ENCODE measurements around the gene ZNF467.

The ZNF467 gene

GRCh38 chr7:149724661-149725425 is 48.5 kb downstream of the ZNF467 start:
- DNase-seq, result no peak

GRCh38 chr7:149723795-149724495 is 49.4 kb downstream of the ZNF467 start:
- DNase-seq, result no peak

GRCh38 chr7:149723082-149723767 is 50.2 kb downstream of the ZNF467 start:
- no peak for DNase-seq

GRCh38 chr7:149722356-149722957 is 50.9 kb downstream of the ZNF467 start:
- DNase-seq, result no peak

- no peak for DNase-seq
Measured at GRCh38 chr7:149721084-149721601, 52.2 kb downstream of the ZNF467 start.

GRCh38 chr7:149720372-149721083 is 52.9 kb downstream of the ZNF467 start:
- no peak for DNase-seq

- no peak for DNase-seq
Measured at GRCh38 chr7:149719912-149720335, 53.5 kb downstream of the ZNF467 start.

GRCh38 chr7:149719050-149719899 is 54.1 kb downstream of the ZNF467 start:
- DNase-seq, result no peak

GRCh38 chr7:149718730-149719049 is 54.7 kb downstream of the ZNF467 start:
- no peak for DNase-seq

- DNase-seq, result no peak
Measured at GRCh38 chr7:149717481-149717880, 55.9 kb downstream of the ZNF467 start.

GRCh38 chr7:149716932-149717307 is 56.5 kb downstream of the ZNF467 start:
- DNase-seq, result no peak

- DNase-seq, result no peak
Measured at GRCh38 chr7:149716007-149716931, 57.1 kb downstream of the ZNF467 start.

- DNase-seq, result no peak
Measured at GRCh38 chr7:149715476-149715875, 57.9 kb downstream of the ZNF467 start.

GRCh38 chr7:149714910-149715471 is 58.4 kb downstream of the ZNF467 start:
- no peak for DNase-seq
